HL-60/S4 treated with phorbol 12-myristate 13-acetate at 8.2 ng/mL for 4 days and 3 days (cell line): ENCODE data around the gene HEXIM2.
"Not testable (repeated sequence)": the region's sequence is repeated elsewhere in the genome, so short reads cannot be mapped to it uniquely, and the experiment has no call there.

Experiments
- in situ Hi-C: fragments of 300-500 bp; cut with MboI; formaldehyde crosslinking; loops from 2 replicates; pipeline ENCODE4 v1.15.0; 2022; ENCODE audit warnings: low sequenced_read_pairs

The HEXIM2 gene

DNA sequence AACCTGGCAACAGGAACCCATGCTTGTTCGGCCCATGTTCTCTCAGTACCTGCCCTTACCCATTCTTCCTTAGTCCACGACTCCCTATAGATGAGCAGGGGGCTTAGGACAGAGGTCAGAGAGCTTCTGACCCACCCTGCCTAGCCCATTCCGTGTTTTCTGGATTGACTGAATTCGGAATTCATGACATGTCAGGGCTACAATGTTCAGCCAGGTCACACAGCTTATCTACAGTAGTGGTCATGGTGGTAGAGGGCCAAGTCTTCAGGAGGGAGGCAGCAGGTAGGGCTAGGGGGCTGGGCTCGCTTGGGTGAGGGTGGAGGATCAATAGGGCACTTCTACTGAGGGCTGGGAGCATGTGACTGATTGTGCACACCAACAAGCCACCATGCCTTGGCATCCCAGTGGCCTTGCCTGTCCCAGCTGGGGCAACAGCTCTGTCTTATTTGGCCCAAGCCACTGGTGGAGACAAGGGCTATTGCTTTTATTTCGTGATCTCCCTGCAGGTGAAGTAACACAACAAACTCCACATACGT, 3.1 kb downstream of the HEXIM2 start:
- in situ Hi-C loops = no loop called here

DNA sequence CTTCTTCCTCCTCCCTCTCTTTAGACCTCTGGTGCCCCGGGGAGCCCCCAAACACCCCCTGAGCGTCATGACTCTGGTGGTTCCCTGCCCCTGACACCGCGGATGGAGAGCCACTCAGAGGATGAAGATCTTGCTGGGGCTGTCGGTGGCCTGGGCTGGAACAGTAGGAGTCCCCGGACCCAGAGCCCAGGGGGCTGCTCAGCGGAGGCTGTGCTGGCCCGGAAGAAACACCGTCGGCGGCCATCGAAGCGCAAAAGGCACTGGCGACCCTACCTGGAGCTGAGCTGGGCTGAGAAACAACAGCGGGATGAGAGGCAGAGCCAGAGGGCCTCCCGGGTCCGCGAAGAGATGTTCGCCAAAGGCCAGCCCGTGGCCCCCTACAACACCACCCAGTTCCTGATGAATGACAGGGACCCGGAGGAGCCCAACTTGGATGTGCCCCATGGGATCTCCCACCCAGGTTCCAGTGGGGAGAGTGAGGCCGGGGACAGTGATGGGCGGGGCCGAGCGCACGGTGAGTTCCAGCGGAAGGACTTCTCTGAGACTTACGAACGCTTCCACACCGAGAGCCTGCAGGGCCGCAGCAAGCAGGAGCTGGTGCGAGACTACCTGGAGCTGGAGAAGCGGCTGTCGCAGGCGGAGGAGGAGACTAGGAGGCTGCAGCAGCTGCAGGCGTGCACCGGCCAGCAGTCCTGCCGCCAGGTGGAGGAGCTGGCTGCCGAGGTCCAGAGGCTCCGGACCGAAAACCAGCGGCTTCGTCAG, 7.5 kb downstream of the HEXIM2 start:
- in situ Hi-C loops = no loop called here

DNA sequence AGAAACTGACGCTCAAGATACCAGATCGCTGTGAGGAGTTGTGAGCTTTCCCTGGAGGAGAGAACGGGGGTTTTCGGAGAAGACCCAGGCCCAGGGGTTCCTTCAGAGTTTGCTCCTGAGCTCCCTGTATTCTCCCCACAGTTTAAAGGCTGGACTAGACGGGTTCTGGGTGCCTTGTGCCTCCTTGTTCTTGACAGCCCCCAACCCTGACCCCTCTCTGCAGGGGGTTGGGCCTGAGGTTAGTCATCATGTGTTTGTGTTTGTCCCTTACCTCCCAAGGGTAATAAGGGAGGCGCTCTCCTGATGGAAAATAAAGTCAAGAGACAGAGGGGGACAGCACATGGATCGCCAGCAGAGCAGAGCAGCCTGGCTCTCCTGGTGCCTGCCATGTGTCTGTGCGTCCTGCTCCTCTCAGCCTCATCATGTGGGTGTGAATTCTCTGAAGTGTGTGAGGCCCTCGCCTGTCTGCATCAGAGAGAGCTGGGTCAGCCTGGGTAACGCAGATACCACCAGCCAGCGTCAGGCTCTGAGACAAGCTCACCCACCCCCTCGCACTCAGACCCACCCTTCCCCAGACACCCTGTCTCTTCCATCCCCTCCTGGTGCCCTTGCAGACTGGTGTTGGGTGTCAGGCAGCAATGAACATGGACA, 8.7 kb downstream of the HEXIM2 start:
- in situ Hi-C loops = no loop called here

DNA sequence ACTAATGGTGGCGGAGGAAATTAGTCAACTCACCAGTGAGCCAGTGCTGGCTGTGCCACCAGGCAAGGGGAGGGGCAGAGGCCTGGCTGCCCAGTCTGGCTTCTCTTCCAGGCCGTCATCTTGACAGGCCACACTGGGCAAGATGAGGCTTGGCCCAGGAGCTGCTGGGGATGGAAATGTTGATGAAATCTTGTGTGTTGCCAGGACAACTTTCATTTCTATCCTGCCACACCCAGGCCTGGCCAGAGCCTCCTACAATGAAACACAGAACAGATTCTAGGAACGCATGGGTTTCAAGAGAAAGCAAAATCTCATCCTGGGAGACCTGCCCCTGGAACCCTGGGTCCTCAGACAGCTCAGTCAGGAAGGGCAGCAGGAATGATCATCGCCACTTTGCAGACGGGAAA, 9.3 kb downstream of the HEXIM2 start:
- in situ Hi-C loops = no loop called here

DNA sequence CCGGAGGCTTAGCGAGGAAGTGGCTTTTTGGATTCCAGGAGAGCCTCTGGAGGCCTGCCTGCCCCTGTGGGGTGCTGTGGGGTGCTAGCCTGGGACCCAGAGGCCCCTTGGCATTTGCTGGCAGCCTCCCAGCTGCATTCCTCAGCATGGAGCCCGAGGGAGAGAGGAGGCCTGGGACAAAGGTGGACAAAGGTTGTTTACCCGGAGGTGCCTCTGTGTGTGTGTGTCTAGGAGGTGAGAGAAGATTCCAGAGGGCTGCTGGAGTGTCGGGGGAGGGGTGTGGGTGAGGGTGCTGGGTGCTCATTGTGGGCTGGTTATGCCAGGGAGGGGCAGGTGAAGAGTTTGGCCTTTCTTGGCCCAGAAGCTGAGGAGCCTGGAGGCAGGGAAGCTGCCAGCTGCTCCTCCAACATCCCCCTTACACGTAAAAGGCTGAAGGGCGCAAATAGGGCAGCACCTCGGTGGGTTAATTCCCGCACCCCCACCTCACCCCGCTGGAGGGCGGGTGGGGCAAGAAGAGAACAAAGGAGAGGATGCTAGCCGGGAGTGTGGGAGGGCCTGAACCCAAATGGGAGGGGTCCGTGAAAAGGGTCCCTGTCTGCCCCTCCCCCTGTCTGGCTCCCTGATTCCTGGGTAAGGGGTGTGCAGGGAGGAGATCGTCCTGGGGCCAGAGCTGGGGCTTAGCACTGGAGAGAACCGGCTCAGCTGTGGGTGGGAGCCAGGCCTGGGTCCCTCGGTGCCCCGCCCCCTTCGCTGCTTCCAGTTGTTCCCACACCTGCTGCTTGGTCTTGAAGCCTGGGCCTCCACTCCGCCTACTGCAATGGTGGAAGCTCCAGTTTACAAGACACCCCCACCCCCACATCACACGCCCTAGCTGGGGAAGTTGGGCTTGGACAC, 9.9 kb downstream of the HEXIM2 start:
- in situ Hi-C loops = no loop called here

DNA sequence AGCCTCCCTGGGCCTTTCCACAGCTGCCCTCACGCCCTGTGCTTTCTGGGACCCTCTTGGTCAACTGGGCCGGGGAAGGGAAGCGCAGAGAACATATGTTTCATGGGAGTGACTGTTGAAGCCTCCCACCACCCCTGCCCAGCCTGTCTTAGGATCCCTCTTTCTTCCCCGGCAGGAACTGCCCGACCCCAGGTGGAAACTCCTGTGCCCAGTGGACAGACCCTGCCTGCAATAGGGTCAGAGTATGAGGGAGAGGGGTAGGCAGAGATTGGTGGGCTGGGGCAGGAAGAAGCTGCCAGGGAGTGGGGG, 10.5 kb downstream of the HEXIM2 start:
- in situ Hi-C loops = no loop called here

DNA sequence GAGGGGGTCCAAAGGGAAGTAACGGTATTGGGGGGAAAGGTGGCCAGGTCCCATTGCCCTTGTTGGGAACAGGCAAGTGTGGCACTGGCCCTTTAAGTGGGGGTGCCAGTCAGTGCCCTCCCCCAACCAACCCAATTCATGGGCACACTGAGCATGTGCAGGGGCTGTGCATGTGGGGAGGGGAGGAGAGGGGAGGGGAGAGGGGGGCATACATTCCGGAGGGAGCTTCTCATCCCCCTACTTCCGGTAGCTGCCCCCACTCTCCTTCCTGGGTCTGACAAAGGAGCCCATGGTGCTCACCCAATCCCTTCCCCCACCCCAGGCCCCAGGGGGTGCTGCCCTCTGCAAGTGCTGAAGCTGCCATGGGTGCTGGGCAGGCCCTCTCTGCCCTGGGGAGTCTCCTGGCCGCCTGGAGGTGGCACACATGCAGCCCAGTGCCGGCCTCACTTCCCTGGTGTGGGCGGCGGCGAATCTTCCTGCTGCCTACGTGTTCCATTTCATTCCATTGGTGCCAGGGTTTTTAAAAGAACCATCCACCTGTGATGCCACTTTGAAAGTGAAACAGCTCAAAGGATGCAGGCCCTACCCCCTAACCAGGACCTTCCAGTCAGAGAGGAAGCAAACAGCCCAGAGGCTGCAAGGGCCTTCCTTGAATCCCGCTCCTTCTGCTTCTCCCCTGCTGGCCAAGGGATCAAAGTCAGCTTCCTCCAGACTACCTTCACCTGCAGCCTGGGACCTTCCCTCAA, 11.0 kb downstream of the HEXIM2 start:
- in situ Hi-C loops = no loop called here

DNA sequence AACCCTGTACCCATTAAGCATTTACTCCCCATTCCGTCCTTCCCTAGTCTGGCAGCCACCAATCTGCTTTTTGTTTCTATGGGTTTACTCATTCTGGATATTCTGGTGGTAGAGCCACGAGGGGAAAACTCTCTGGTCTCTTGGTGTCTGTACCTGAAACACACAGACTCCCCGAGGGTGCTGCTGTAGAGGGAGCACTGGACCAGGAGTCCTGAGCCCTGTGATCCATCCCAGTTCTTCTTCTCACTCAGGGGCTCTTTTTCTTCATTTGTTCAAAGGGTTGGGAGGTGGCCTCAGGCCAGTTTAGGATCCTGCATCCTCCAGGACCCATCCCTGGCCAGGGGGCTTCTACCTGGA, 14.1 kb downstream of the HEXIM2 start:
- in situ Hi-C loops = no loop called here

DNA sequence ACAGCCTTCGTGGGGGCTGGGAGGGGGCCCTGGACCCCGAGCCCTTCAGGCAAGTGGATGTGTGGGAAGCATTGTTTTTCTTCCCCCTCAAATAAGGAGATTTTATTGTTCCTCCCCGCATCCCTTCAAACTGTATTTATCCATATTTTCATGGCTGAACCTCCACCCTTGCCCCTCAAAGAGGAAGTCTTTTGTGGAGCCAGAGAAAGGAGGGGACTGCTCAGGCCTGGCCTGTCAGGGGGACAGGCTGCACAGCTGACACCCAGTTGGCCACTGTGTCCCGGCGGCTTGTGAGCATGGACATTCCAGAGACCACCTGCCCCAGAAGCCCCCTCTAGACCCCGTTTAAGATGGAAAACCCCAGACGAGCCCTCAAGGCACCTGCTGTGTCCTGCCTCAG, 15.9 kb downstream of the HEXIM2 start:
- in situ Hi-C loops = no loop called here

DNA sequence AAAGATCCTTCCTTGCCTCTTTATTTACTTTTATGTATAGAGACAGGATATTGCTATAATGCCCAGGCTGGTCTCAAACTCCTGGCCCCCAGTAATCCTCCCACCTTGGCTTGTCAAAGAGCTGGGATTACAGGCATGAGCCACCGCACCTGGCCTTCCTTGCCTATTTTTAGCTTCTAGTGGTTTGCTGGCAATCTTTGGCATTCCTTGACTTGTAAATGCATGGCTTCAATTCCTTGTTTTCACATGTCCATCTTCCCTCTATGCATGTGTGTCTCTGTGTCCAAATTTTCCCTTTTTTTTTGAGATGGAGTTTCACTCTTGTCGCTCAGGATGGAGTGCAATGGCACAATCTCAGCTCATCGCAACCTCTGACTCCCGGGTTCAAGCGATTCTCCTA, 22.5 kb downstream of the HEXIM2 start:
- in situ Hi-C loops = no loop called here

DNA sequence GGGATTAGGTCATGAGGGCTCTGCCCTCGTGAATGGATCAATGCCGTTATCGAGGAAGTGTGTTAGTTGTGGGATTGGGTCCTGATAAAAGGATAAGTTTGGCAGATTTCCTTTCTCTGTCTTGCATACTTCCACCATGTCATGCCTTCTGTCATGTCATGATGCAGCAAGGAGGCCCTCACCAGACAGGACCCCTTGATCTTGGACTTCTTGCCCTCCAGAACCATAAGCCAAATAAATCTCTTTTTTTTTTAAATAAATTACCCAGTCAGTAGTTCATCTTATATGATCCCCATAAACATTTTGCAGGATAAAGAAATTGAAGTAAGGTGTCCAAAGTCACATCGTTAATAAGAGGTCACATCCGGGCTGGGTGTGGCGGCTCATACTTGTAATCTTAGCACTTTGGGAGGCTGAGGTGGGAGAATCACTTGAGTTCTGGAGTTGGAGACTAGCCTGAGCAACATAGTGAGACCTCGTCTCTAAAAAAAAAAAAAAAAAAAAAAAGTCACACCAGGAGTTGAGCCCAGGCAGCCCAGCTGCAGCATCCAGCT, 25.2 kb downstream of the HEXIM2 start:
- in situ Hi-C loops = no loop called here

DNA sequence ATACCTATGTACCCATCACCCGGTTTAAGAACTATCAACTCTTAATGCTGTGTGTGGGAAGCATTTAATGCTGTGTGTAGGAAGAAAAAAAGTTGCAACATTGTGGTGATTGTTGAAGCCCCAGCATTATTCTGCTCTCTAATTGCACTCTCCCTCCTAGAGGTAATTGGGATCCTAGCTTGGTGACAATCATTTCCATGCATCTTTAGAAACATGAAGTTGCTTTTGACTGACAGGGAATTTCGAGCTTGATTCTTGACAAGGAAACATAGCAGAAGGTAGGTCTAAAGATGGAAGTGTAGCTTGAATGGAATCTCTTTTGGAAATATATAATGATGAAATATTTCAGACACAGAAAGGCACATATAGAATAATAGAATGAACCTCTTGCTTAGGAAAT, 27.3 kb downstream of the HEXIM2 start:
- in situ Hi-C loops = no loop called here

DNA sequence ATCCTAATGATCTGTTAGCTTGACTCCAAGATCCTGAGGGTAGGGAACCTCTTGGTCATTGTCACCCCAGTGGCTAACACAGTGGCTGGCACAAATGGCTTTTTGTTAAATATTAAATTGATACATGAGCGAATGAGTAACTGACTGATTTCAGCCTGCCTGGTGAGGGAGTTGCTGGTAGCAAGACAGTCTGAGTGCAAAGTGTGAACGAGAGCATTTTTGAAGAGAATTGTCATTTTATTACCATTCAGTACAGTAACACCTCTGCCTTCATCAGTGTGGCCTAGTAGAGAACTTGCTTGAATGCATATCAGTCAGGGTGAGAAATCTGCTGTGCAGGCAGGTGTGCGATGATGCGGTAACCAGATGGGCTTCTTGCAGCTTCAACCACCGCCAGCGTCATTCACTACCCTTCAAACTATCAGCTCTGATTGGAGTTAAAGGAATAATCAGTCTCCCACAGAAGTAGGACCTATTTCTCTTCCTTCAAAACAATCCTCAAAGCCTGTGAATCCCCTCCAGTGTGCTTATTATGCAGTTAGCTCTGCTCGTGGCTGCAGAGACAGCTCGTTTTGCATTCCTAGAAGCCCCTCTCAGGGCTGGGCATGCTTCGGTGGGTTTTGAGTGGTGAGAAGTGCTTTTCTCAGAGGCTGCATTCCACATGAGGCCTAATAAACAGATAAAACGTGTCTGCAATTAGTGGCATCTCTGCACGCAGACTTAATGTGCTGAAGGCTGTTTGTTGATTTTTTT, 29.0 kb downstream of the HEXIM2 start:
- in situ Hi-C loops = no loop called here

DNA sequence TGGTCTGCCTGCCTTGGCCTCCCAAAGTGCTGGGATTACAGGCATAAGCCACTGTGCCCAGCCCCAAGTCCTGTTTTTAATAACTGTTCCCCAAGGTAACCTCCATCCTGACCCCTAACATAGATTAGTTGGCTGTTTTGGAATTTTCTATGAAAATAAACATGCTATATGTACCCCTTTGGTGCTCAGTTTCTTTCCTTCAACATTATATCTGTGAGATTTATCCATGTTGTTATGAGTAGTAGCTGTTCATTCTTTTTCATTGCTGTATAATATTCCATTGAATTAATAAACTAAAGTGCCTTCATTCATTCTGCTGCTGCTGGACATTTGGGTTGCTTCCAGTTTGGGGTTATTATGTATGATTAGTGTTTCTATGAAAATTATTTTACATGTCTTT, 33.7 kb downstream of the HEXIM2 start:
- in situ Hi-C loops = loop anchor here (5.0 kb wide), 1 partner anchor 58 kb away; the partner anchor contains the start of gene ACBD4

DNA sequence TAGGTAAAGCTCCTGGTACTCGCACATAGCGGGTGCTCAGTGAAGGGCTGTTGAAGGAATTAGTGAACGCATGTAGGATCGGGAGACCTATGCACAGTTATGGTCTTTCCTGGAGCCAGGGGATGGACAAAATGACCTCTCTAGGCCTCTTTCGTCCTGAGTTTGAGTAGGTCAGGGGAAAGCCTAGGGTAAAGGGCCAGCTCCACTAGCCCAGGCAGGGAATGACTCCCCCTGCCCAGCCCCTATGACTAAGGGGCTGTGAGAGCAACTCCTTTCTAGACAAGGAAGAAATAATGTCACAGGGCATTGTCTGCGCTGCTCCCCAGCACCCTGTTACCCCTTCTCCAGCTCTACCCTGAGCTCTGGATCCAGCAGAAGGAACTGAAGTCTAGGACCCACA, 35.4 kb downstream of the HEXIM2 start:
- in situ Hi-C loops = loop anchor here (5.0 kb wide), 1 partner anchor 60 kb away; the partner anchor contains the start of gene ACBD4

DNA sequence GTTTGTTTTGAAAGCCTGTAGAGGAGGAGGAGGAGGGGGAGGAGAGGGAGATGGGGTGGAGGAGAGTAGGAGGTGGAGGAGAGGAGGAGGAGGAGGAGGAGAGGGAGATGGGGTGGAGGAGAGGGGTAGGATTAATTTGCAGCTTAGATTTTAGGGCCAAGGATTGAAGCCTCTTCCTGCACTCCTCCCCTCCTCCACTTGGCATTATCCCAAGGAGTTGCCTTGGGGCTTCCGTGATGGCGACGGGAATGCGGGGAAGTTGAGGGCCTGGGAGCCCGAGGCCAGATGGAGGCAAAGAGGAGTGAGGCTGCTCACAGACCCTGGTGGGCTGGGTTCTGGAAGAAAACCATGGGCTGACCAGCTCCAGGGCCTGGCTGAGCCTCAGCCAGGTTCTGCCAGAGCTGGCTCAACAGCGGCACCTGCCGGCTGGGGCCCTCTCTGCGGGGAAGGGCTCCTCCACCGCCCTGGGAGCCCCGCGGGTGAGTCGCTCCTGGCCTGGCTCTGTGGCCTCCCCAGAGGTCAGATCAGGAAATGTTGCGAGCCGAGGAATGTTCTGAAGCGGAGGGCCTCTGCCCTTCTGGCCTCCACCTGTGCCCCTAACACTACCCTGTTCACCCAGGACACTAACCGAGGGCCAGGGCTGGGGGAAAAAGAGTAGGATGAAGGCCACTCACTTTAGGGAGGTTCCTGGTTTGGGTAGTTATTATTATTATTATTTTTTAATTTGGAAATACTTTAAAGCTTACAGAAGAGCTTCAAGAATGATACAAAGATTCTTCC, 36.1 kb downstream of the HEXIM2 start:
- in situ Hi-C loops = loop anchor here (5.0 kb wide), 1 partner anchor 60 kb away; the partner anchor contains the start of gene ACBD4

DNA sequence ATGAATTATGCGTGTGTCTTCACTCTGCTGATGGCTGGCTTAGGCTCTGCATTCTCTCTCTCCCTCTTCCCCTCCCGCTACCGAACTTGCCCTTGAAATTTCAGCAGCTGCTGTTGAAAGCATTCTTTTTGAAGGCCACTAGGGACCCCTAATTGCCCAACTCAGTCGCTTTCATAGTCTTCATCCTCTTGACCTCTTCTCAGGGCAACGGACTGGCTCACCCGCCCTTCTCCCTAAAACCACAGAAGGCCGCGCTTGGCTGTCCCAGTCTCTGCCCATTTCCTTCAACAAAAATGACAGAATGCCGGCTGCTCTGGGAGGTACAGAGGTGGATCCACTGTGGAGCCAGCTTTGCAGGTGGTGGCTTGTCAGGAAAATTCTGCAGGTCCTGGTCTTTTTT, 39.0 kb downstream of the HEXIM2 start:
- in situ Hi-C loops = no loop called here

DNA sequence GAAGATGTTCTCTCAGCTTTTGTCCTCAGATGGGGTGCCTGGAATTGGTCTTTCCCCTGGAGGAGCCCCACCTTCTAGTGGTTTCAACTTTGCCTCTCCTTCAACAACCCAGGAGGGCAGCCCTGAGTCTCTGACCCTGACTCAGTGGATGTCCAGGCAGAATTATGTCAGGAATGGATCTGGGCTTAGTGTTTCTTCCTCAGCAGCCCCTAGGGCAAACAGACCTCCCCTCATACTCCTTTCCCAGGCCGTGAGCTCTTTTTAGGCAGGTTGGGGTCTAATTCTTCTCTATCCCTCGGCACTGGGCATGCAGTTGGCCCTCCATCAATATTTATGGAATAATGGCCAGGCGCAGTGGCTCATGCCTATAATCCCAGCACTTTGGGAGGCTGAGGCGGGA, 39.8 kb downstream of the HEXIM2 start:
- in situ Hi-C loops = no loop called here

DNA sequence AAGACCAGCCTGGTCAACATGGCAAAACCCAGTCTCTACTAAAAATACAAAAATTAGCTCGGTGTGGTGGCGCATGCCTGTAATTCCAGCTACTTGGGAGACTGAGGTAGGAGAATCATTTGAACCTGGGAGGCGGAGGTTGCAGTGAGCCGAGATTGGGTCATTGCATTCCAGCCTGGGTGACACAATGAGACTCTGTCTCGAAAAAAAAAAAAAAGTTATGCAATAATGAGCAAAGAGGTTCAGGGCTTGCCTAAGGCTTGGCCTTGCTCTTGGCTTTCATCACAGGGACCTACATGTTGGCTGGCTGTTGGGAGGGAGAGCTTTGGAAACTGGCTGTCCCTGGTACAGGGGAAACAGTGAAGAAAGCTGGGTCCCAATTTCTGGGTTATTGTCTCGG, 40.2 kb downstream of the HEXIM2 start:
- in situ Hi-C loops = not testable (repeated sequence)
